ENCODE results near the gene SHANK1.
"Not testable (repeated sequence)": the region's sequence is repeated elsewhere in the genome, so short reads cannot be mapped to it uniquely, and the experiment has no call there.

Gene SHANK1

DNA sequence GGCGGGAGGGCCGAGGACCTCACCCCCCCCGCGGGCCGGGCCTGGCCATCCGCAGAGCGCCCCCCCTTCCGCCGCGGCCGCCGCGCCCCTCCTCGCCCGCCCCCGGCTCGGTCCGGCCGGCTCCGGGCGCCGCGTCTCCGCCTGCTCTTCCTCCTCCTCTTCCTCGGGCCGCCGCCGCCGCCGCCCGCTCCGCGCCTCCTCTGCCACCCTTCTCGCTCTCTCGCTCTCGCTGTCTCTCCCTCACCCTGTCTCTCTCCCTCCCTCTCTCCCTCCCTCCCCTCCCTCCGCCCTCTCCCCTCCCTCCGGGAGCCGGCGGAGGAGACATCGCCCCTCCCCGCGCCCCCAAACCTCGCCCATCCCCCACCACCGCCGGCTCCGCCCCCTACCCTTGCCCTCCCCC, at the start of gene SHANK1:
Gene SHANK1, minus strand, starts transcription at position 237 of the 400 bp plus-strand sequence. CDS start 2,883 bp downstream, outside the sequence.
- H3K27me3 ChIP-seq (ENCODE audit: insufficient read depth, low read length), result peaks cover 21% of the 10 kb centered on the region
- H3K36me3 ChIP-seq (ENCODE audit: insufficient read depth, low read length), result no peaks in the 10 kb centered on the region
- peaks cover 17% of the 10 kb centered on the region for H3K4me1 ChIP-seq (ENCODE audit: insufficient read depth, low read length)
- H2AFZ ChIP-seq (ENCODE audit: low read depth, low read length), result no peak within 1 kb of the TSS
- no peaks in the 10 kb centered on the region for H3K9me3 ChIP-seq (ENCODE audit: low read length)
- peak within 1 kb of the TSS; percentile 47 for H3K4me3 ChIP-seq (ENCODE audit: low read length)

DNA sequence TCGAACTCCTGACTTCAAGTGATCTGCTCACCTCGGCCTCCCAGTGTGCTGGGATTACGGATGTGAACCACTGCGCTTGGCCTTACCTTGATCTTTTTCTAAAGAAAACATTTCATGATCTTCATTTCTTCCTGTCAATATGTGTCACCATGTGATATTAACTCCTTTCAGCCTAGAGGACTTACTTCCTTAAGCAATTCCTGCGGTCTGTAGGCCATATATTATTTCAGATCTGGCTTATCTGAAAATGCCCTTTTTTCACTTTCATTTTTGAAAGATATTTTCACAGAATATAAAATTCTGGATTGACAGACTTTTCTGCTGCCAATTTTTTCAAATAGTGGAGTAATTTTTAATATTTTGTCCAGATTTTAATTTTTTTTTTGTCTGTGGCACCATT, 48.7 kb upstream of the SHANK1 start:
- Histone ChIP-seq H2AFZ (ENCODE audit: low read depth, low read length) (no peak overlapping the region), H3K9me3 (ENCODE audit: low read length) (no peaks in the 10 kb centered on the region), H3K4me1 (ENCODE audit: insufficient read depth, low read length) (no peaks in the 10 kb centered on the region), H3K4me3 (ENCODE audit: low read length) (no peak overlapping the region), H3K27me3 (ENCODE audit: insufficient read depth, low read length) (peaks cover 2% of the 10 kb centered on the region), H3K36me3 (ENCODE audit: insufficient read depth, low read length) (no peaks in the 10 kb centered on the region)

DNA sequence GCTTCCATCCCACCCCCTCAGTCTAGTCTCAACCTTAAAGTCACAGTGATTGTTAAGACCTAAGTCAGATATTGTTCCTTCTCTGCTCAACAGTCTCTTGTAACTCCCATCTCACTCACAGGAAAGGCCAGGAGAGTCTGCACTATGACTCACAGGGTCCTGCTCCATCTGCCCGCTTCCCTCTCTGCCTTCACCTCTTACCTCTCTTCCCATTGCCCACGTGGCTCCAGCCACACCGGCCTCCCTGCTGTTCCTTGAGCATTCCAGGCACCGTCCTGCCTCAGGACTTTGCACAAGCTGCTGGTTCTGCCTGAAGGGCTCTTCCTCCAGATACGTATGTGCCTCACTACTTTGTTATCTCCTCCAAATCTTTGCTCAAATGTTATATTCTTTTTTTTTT, 47.7 kb upstream of the SHANK1 start:
- not testable (repeated sequence) for H3K36me3 ChIP-seq (ENCODE audit: insufficient read depth, low read length); H2AFZ ChIP-seq (ENCODE audit: low read depth, low read length); H3K4me3 ChIP-seq (ENCODE audit: low read length)

DNA sequence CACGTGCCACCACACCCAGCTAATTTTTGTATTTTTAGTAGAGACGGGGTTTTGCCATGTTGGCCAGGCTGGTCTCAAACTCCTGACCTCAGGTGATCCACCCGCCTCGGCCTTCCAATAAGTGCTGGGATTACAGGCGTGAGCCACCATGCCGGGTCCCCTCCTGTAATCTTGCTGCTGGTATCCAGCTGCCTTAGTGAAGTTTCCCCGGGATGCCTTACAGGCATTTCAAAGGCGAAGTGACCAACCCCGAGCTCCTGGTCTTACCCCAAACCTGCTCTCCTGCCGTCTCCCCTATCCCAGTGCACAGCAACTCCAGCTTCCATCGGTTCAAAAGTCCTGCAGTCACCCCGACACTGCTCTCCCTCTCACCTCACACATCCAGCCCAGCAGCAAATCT, 47.1 kb upstream of the SHANK1 start:
- H3K36me3 ChIP-seq (ENCODE audit: insufficient read depth, low read length); H3K4me3 ChIP-seq (ENCODE audit: low read length); H3K27me3 ChIP-seq (ENCODE audit: insufficient read depth, low read length); H3K4me1 ChIP-seq (ENCODE audit: insufficient read depth, low read length); H3K9me3 ChIP-seq (ENCODE audit: low read length); H2AFZ ChIP-seq (ENCODE audit: low read depth, low read length): not testable (repeated sequence)

More for the DNA sequence above, 47.7 kb upstream of the SHANK1 start:
- not testable (repeated sequence) for H3K9me3 ChIP-seq (ENCODE audit: low read length); H3K27me3 ChIP-seq (ENCODE audit: insufficient read depth, low read length); H3K4me1 ChIP-seq (ENCODE audit: insufficient read depth, low read length)

DNA sequence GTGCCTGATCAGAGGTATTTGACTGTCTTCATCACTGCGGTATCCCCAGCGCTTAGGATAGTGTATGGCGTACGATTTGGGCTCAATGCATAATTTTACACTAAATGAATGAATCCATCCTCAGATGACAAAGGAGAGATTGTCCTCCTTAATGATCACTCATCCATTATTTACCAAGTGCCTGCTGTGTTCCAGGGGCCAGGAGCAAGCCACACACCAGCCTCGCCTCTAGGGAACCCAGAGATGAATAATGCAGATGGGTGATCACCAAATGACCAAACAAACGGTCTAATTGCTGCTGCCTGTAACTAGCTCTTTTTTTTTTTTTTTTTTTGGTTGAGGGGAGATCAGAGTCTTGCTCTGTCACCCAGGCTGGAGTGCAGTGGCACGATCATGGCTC, 44.8 kb upstream of the SHANK1 start:
- Histone ChIP-seq H3K4me1 (ENCODE audit: insufficient read depth, low read length) (no peaks in the 10 kb centered on the region), H3K27me3 (ENCODE audit: insufficient read depth, low read length) (peaks cover 2% of the 10 kb centered on the region), H3K36me3 (ENCODE audit: insufficient read depth, low read length) (no peaks in the 10 kb centered on the region), H2AFZ (ENCODE audit: low read depth, low read length) (no peak overlapping the region), H3K4me3 (ENCODE audit: low read length) (no peak overlapping the region), H3K9me3 (ENCODE audit: low read length) (no peaks in the 10 kb centered on the region)

DNA sequence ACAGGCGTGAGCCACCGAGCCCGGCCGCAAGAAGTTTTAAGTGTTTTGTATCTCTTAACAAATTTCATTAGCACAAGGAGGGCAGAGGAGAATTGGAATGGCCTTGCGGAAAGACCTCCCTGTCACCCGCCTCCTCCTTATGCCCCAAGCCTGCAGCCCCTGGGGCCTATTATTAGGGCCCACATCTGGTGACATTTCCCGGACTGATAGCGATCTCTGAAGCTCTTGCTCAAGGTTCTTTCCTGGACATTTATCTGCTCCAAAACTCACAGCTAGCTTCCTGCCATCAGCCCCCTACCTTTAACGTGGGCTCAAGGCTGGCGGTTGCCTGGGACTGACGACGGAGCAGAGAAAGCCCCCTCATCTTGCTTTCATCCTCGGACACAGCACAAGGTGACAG, 43.9 kb upstream of the SHANK1 start:
- H3K36me3 ChIP-seq (ENCODE audit: insufficient read depth, low read length); H2AFZ ChIP-seq (ENCODE audit: low read depth, low read length); H3K27me3 ChIP-seq (ENCODE audit: insufficient read depth, low read length); H3K9me3 ChIP-seq (ENCODE audit: low read length); H3K4me1 ChIP-seq (ENCODE audit: insufficient read depth, low read length); H3K4me3 ChIP-seq (ENCODE audit: low read length): not testable (repeated sequence)

DNA sequence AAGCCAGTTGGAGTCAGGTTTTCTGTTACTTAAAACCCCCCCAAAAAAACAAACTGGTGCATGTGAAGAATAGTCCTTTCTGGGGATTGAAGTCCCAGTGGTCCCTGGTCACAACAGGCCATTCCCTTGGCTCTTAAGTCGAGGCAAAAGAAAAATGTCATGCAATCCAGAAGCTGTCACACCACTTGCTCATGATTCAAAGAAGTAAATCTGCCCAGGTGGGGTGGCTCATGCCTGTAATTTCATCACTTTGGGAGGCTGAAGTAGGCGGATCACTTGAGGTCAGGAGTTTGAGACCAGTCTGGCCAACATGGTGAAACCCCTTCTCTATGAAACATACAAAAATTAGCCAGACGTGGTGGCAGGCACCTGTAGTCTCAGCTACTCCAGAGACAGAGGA, 41.9 kb upstream of the SHANK1 start:
- H3K4me3 ChIP-seq (ENCODE audit: low read length), result not testable (repeated sequence)

DNA sequence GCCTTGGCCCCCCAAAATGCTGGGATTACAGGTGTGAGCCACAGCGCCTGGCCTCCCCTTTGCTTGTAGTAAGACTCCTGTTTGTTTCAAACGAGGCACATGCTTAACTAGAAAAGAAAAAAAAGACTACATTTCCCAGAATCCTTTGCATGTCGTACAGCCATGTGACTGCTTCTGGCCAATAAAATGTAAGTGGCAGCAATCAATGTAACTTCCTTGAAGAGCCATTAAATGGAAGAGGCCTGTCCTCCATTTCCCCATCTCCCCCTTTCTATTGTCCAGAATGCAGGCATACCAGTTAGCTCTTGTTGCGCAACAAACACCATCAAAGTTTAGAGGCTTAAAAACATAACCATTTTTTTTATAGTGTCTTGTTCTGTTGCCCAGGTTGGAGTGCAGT, 40.3 kb upstream of the SHANK1 start:
- H3K27me3 ChIP-seq (ENCODE audit: insufficient read depth, low read length), result peaks cover 4% of the 10 kb centered on the region
- H2AFZ ChIP-seq (ENCODE audit: low read depth, low read length), result no peak overlapping the region
- H3K36me3 ChIP-seq (ENCODE audit: insufficient read depth, low read length), result no peaks in the 10 kb centered on the region
- H3K4me3 ChIP-seq (ENCODE audit: low read length), result no peak overlapping the region
- no peaks in the 10 kb centered on the region for H3K9me3 ChIP-seq (ENCODE audit: low read length)
- no peaks in the 10 kb centered on the region for H3K4me1 ChIP-seq (ENCODE audit: insufficient read depth, low read length)

More for the DNA sequence above, 41.9 kb upstream of the SHANK1 start:
- H3K4me1 ChIP-seq (ENCODE audit: insufficient read depth, low read length); H3K27me3 ChIP-seq (ENCODE audit: insufficient read depth, low read length); H2AFZ ChIP-seq (ENCODE audit: low read depth, low read length); H3K36me3 ChIP-seq (ENCODE audit: insufficient read depth, low read length); H3K9me3 ChIP-seq (ENCODE audit: low read length): not testable (repeated sequence)

DNA sequence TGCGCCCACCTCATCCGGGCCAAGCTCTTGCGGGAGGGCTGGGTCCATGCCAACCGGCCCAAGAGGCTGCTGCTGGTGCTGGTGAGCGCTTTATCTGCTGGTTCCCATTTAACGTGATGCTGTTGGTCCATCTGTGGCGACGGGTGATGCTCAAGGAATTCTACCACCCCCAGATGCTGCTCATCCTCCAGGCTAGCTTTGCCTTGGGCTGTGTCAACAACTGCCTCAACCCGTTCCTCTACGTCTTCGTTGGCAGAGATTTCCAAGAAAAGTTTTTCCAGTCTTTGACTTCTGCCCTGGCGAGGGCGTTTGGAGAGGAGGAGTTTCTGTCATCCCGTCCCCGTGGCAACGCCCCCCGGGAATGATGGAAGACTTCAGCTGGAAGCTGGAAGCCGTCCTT, 39.5 kb upstream of the SHANK1 start:
- not testable (repeated sequence) for H3K4me1 ChIP-seq (ENCODE audit: insufficient read depth, low read length); H3K9me3 ChIP-seq (ENCODE audit: low read length); H3K4me3 ChIP-seq (ENCODE audit: low read length); H3K36me3 ChIP-seq (ENCODE audit: insufficient read depth, low read length); H2AFZ ChIP-seq (ENCODE audit: low read depth, low read length); H3K27me3 ChIP-seq (ENCODE audit: insufficient read depth, low read length)

DNA sequence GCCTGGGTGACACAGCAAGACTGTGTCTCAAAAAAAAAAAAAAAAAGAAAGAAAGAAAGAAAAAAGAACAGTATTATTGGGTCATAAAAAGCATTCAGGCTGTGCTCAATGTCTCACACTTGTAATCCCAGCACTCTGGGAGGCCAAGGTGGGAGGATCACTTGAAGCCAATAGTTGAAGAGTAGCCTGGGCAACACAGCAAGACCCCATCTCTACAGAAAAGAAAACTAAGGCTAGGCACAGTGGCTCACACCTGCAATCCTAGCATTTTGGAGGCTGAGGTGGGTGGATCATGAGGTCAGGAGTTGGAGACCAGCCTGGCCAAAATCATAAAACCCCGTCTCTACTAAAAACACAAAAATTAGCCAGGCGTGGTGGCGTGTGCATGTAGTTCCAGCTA, 38.0 kb upstream of the SHANK1 start:
- not testable (repeated sequence) for H3K36me3 ChIP-seq (ENCODE audit: insufficient read depth, low read length); H2AFZ ChIP-seq (ENCODE audit: low read depth, low read length)

DNA sequence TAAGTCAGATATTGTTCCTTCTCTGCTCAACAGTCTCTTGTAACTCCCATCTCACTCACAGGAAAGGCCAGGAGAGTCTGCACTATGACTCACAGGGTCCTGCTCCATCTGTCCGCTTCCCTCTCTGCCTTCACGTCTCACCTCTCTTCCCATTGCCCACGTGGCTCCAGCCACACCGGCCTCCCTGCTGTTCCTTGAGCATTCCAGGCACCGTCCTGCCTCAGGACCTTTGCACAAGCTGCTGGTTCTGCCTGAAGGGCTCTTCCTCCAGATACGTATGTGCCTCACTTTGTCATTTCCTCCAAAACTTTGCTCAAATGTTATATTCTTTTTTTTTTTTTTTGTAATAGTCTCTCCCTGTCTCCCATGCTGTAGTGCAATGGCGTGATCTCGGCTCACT, 36.6 kb upstream of the SHANK1 start:
- not testable (repeated sequence) for H3K9me3 ChIP-seq (ENCODE audit: low read length); H3K27me3 ChIP-seq (ENCODE audit: insufficient read depth, low read length); H3K4me1 ChIP-seq (ENCODE audit: insufficient read depth, low read length); H2AFZ ChIP-seq (ENCODE audit: low read depth, low read length); H3K4me3 ChIP-seq (ENCODE audit: low read length); H3K36me3 ChIP-seq (ENCODE audit: insufficient read depth, low read length)

More for the DNA sequence above, 38.0 kb upstream of the SHANK1 start:
- H3K4me1 ChIP-seq (ENCODE audit: insufficient read depth, low read length); H3K9me3 ChIP-seq (ENCODE audit: low read length); H3K27me3 ChIP-seq (ENCODE audit: insufficient read depth, low read length); H3K4me3 ChIP-seq (ENCODE audit: low read length): not testable (repeated sequence)

DNA sequence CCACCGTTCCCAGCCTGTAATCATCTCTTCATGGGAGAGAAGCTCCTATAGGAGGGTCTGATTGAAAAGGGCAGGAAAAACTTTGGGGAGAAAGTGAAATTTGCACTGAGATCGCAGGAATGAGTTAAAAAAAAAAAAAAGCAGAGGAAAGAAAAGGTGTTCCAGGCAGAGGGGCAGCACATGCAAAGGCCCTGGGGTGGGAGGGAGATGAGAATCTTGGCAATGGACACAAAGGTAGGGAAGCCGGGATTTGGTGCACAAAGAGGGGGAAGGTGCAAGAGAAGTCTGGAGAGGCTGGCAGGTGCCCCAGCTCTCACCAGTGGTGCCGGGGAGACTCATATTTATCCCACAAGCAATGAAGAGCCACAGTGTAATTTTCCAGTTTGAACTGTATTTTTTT, 34.3 kb upstream of the SHANK1 start:
- Histone ChIP-seq H3K36me3 (ENCODE audit: insufficient read depth, low read length) (no peaks in the 10 kb centered on the region), H3K4me3 (ENCODE audit: low read length) (no peak overlapping the region), H3K27me3 (ENCODE audit: insufficient read depth, low read length) (peaks cover 6% of the 10 kb centered on the region), H3K9me3 (ENCODE audit: low read length) (no peaks in the 10 kb centered on the region), H2AFZ (ENCODE audit: low read depth, low read length) (no peak overlapping the region), H3K4me1 (ENCODE audit: insufficient read depth, low read length) (no peaks in the 10 kb centered on the region)

DNA sequence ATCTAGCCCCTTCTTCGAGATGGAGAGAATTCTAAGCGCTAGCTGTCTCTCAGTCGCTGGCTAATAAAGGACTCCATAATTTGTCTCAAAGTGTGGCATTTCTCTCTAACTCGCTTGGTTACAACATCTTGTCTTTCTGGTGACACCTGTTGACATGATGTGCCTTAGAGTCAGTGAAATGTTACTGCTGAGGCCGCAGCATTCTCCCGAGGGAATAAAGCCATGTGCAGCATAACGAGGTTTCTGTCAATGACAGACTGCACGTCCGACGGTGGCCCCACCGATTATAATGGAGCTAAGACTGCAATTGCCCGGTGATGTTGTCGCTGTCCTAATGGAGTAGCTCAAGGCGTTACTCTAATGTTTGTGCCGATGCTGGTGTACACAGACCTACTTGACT, 30.4 kb upstream of the SHANK1 start:
- Histone ChIP-seq H2AFZ (ENCODE audit: low read depth, low read length) (no peak overlapping the region), H3K4me1 (ENCODE audit: insufficient read depth, low read length) (no peaks in the 10 kb centered on the region), H3K27me3 (ENCODE audit: insufficient read depth, low read length) (peaks cover 2% of the 10 kb centered on the region), H3K9me3 (ENCODE audit: low read length) (no peaks in the 10 kb centered on the region), H3K36me3 (ENCODE audit: insufficient read depth, low read length) (no peaks in the 10 kb centered on the region), H3K4me3 (ENCODE audit: low read length) (no peak overlapping the region)

DNA sequence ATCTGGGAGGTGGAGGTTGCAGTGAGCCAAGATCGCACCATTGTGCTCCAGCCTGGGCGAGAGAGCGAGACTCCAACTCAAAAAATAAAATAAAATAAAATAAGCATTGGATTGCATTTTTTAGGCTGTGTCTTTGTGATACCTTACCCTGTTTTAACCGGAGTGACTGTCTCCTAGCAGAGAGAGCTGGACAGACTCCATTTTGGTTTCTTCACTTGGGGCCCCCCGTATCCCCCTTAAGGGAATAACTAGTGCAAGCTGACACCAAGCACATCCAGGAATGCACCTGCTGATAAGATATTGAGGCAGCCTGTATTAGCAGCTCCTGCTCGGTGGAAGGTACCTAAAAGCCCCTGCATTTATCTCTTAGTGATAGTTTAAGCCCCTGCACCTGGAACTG, 29.9 kb upstream of the SHANK1 start:
- Histone ChIP-seq H2AFZ (ENCODE audit: low read depth, low read length) (no peak overlapping the region), H3K27me3 (ENCODE audit: insufficient read depth, low read length) (no peaks in the 10 kb centered on the region), H3K4me1 (ENCODE audit: insufficient read depth, low read length) (no peaks in the 10 kb centered on the region), H3K4me3 (ENCODE audit: low read length) (no peak overlapping the region), H3K36me3 (ENCODE audit: insufficient read depth, low read length) (no peaks in the 10 kb centered on the region), H3K9me3 (ENCODE audit: low read length) (no peaks in the 10 kb centered on the region)
